SK-N-SH (cell line): ENCODE results near the gene PSKH1. TPM values are rescaled to one million over a fixed set of nuclear protein-coding genes. Genes with fewer than 3 reads are reported as not detected.

Source experiments
- CTCF ChIA-PET: fragments of 300-600, 350-600 bp; formaldehyde crosslinking; extraction: SDS; loops from one replicate; lab custom pipeline; 2021; lab: Yijun Ruan, JAX
- POLR2A ChIA-PET: fragments of 350-600 bp; sonication (Branson Sonifier 250); formaldehyde crosslinking; extraction: SDS; loops from one replicate; lab custom pipeline; 2020; ENCODE audit warnings: antibody characterized with exemption, inconsistent platforms; lab: Yijun Ruan, JAX
- DNase-seq: peaks from one replicate; pipeline ENCODE4 v3.0.0; 2012
- H2AFZ ChIP-seq: fragments of 200-600 bp; sonication (generic); 2 replicates; pipeline ENCODE4 v1.8.1; 2016; ENCODE audit warnings: antibody characterized with exemption, mild to moderate bottlenecking, low read depth
- H3F3A ChIP-seq: fragments of 200-600 bp; sonication (generic); replicated peaks from 2 replicates; pipeline ENCODE3; 2016; ENCODE audit warnings: antibody characterized with exemption, mild to moderate bottlenecking; ENCODE audit not compliant: insufficient read depth
- H3K27ac ChIP-seq, 2 experiments: fragments of 200-500 bp in 1 of 2; fragments of 200-600 bp in 1 of 2; sonication (Bioruptor generic) in 1 of 2; sonication (generic), shearing (Covaris generic) in 1 of 2; 2 replicates each; pipeline versions ENCODE4 v1.5.1 to v1.6.1; 2014 to 2016; ENCODE audit warnings: low read depth in 2 of 2, inconsistent platforms in 1 of 2, low read length in 1 of 2, mild to moderate bottlenecking in 1 of 2, mixed read lengths in 1 of 2
- H3K27me3 ChIP-seq: fragments of 200-600 bp; sonication (generic), shearing (Covaris generic); 2 replicates; pipeline ENCODE4 v1.6.1; 2016; ENCODE audit warnings: mixed run types; ENCODE audit not compliant: insufficient read depth
- H3K36me3 ChIP-seq, 2 experiments: fragments of 200-500 bp in 1 of 2; fragments of 200-600 bp in 1 of 2; sonication (Bioruptor generic) in 1 of 2; sonication (generic) in 1 of 2; replicated peaks in 1 of 2; 2 replicates each; pipeline versions ENCODE3 to v1.5.1; 2014 to 2016; ENCODE audit warnings: low read length in 1 of 2, mild to moderate bottlenecking in 1 of 2; ENCODE audit not compliant: insufficient read depth in 2 of 2, control insufficient read depth in 1 of 2
- H3K4me1 ChIP-seq, 2 experiments: fragments of 200-500 bp in 1 of 2; fragments of 200-600 bp in 1 of 2; sonication (Bioruptor generic) in 1 of 2; sonication (generic), shearing (Covaris generic) in 1 of 2; 2 replicates each; pipeline versions ENCODE4 v1.5.1 to v1.6.1; 2014 to 2016; ENCODE audit warnings: low read depth in 1 of 2, low read length in 1 of 2, mixed run types in 1 of 2; ENCODE audit not compliant: insufficient read depth in 2 of 2, control insufficient read depth in 1 of 2
- H3K4me2 ChIP-seq: fragments of 200-600 bp; sonication (generic), shearing (Covaris generic); 2 replicates; pipeline ENCODE4 v1.6.1; 2017; ENCODE audit warnings: mixed run types
- H3K4me3 ChIP-seq, 2 experiments: fragments of 200-500 bp in 1 of 2; fragments of 200-600 bp in 1 of 2; sonication (Bioruptor generic) in 1 of 2; sonication (generic), shearing (Covaris generic) in 1 of 2; 2 replicates each; pipeline versions ENCODE4 v1.5.1 to v1.8.1; 2014 to 2016; ENCODE audit warnings: low read depth in 2 of 2, inconsistent platforms in 1 of 2, low read length in 1 of 2, mild to moderate bottlenecking in 1 of 2, mixed read lengths in 1 of 2, moderate library complexity in 1 of 2
- H3K79me2 ChIP-seq: fragments of 200-600 bp; sonication (generic); 2 replicates; pipeline ENCODE4 v1.8.1; 2017; ENCODE audit warnings: mild to moderate bottlenecking; ENCODE audit not compliant: insufficient read depth
- H3K9ac ChIP-seq: fragments of 200-600 bp; sonication (generic); 2 replicates; pipeline ENCODE4 v1.6.1; 2017; ENCODE audit warnings: mixed run types
- H3K9me2 ChIP-seq: fragments of 200-600 bp; sonication (generic); 2 replicates; pipeline ENCODE4 v1.6.1; 2017; ENCODE audit warnings: mixed run types
- H3K9me3 ChIP-seq: fragments of 200-600 bp; sonication (generic); 2 replicates; pipeline ENCODE4 v1.6.1; 2017; ENCODE audit warnings: mixed run types, mild to moderate bottlenecking, moderate library complexity
- H4K20me1 ChIP-seq: fragments of 200-600 bp; sonication (generic); 2 replicates; pipeline ENCODE4 v1.6.1; 2017; ENCODE audit warnings: mild to moderate bottlenecking, mixed run types; ENCODE audit not compliant: insufficient read depth
- CHD2 ChIP-seq: fragments of 150-350 bp; IDR thresholded peaks from 2 replicates; pipeline ENCODE4 v1.6.1; 2018; ENCODE audit warnings: low read length; ENCODE audit not compliant: partially characterized antibody
- EP300 ChIP-seq, 2 experiments: IDR thresholded peaks; 2 replicates each; pipeline versions ENCODE4 v1.4.0 to v1.6.1; 2012; ENCODE audit warnings: borderline replicate concordance in 1 of 2, low read depth in 1 of 2, low read length in 1 of 2
- FOSL2 ChIP-seq: IDR thresholded peaks from 2 replicates; pipeline ENCODE4 v1.4.0; 2012; ENCODE audit warnings: low read depth, mild to moderate bottlenecking, moderate library complexity, borderline replicate concordance
- FOXM1 ChIP-seq: IDR thresholded peaks from 2 replicates; pipeline ENCODE4 v1.4.0; 2012; ENCODE audit warnings: low read depth, mild to moderate bottlenecking
- GATA2 ChIP-seq: sonication (generic); formaldehyde crosslinking; IDR thresholded peaks from 2 replicates; pipeline ENCODE4 v1.5.0; 2020; ENCODE audit warnings: mild to moderate bottlenecking, missing genetic modification reagents
- JUND ChIP-seq: IDR thresholded peaks from 2 replicates; pipeline ENCODE4 v1.4.0; 2012
- MEF2A ChIP-seq: IDR thresholded peaks from 2 replicates; pipeline ENCODE4 v1.4.0; 2012; ENCODE audit warnings: low read depth, borderline replicate concordance
- MXI1 ChIP-seq: IDR thresholded peaks from 2 replicates; pipeline ENCODE4 v1.6.1; 2012; ENCODE audit warnings: mild to moderate bottlenecking, low read depth, low read length, improper control_type of control experiment
- NFIC ChIP-seq: IDR thresholded peaks from 2 replicates; pipeline ENCODE4 v1.4.0; 2012; ENCODE audit warnings: borderline replicate concordance
- POLR2AphosphoS5 ChIP-seq: IDR thresholded peaks from 2 replicates; pipeline ENCODE4 v1.6.1; 2012; ENCODE audit warnings: low read depth, low read length
- RAD21 ChIP-seq: IDR thresholded peaks from 2 replicates; pipeline ENCODE4 v1.6.1; 2012; ENCODE audit warnings: mild to moderate bottlenecking, low read length
- RCOR1 ChIP-seq: fragments of 150-350 bp; IDR thresholded peaks from 2 replicates; pipeline ENCODE4 v1.6.1; 2017; ENCODE audit warnings: antibody characterized with exemption, low read length
- RXRA ChIP-seq: IDR thresholded peaks from 2 replicates; pipeline ENCODE4 v1.4.0; 2012; ENCODE audit warnings: low read depth, mild to moderate bottlenecking, borderline replicate concordance
- SIN3A ChIP-seq: IDR thresholded peaks from 2 replicates; pipeline ENCODE4 v1.6.1; 2012; ENCODE audit warnings: low read depth, mild to moderate bottlenecking, low read length, moderate library complexity, borderline replicate concordance
- SMC3 ChIP-seq: IDR thresholded peaks from 2 replicates; pipeline ENCODE4 v1.6.1; 2012; ENCODE audit warnings: low read depth, low read length, improper control_type of control experiment
- TAF1 ChIP-seq: IDR thresholded peaks from 2 replicates; pipeline ENCODE4 v1.6.1; 2012; ENCODE audit warnings: low read depth, mild to moderate bottlenecking, low read length, moderate library complexity, borderline replicate concordance
- WGBS: methylation state at CpG from one replicate; pipeline ENCODE4 v1.1.6; 2017; ENCODE audit warnings: low lambda C conversion rate; 5-methylcytosine and 5-hydroxymethylcytosine counted together
- polyA plus RNA-seq, 3 experiments: library from polyadenylated mRNA; depleted of rRNA; stranded (reverse); fragments of >200 nt; gene quantifications; 2 replicates each; pipeline ENCODE4 v1.2.3, GENCODE V29; 2012
- TF ChIP-seq, protein P1 (sequence below): IDR thresholded peaks from 2 replicates; pipeline ENCODE4 v1.6.1; 2012; ENCODE audit warnings: mild to moderate bottlenecking, low read depth, low read length, moderate library complexity
- TF ChIP-seq, protein P2 (sequence below): IDR thresholded peaks from 2 replicates; pipeline ENCODE4 v1.4.0; 2012; ENCODE audit warnings: low read depth
- TF ChIP-seq, protein P3 (sequence below): fragments of 150-350 bp; IDR thresholded peaks from 2 replicates; pipeline ENCODE4 v1.6.1; 2017; ENCODE audit warnings: antibody characterized with exemption, low read length, low read depth, borderline replicate concordance
- TF ChIP-seq, protein P4 (sequence below): fragments of 200-600 bp; sonication (generic); IDR thresholded peaks from 2 replicates; pipeline ENCODE4 v1.6.1; 2017; ENCODE audit warnings: antibody characterized with exemption, mild to moderate bottlenecking, moderate library complexity
- TF ChIP-seq, protein P5 (sequence below): IDR thresholded peaks from 2 replicates; pipeline ENCODE4; 2012

PSKH1 gene
- polyA plus RNA-seq, 1 of the 3 experiments (the other 2 are of a cell fraction), result 30.1 TPM

- TF ChIP-seq, protein P1, sequence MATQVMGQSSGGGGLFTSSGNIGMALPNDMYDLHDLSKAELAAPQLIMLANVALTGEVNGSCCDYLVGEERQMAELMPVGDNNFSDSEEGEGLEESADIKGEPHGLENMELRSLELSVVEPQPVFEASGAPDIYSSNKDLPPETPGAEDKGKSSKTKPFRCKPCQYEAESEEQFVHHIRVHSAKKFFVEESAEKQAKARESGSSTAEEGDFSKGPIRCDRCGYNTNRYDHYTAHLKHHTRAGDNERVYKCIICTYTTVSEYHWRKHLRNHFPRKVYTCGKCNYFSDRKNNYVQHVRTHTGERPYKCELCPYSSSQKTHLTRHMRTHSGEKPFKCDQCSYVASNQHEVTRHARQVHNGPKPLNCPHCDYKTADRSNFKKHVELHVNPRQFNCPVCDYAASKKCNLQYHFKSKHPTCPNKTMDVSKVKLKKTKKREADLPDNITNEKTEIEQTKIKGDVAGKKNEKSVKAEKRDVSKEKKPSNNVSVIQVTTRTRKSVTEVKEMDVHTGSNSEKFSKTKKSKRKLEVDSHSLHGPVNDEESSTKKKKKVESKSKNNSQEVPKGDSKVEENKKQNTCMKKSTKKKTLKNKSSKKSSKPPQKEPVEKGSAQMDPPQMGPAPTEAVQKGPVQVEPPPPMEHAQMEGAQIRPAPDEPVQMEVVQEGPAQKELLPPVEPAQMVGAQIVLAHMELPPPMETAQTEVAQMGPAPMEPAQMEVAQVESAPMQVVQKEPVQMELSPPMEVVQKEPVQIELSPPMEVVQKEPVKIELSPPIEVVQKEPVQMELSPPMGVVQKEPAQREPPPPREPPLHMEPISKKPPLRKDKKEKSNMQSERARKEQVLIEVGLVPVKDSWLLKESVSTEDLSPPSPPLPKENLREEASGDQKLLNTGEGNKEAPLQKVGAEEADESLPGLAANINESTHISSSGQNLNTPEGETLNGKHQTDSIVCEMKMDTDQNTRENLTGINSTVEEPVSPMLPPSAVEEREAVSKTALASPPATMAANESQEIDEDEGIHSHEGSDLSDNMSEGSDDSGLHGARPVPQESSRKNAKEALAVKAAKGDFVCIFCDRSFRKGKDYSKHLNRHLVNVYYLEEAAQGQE, result no peak
- TF ChIP-seq GATA2 (CRISPR knock-in tag) (no peak), FOSL2 (no peak), SMC3 (no peak)
Measured at GRCh38 chr16:67881621-67882161, 11.4 kb upstream of the PSKH1 start (continued).

DNA sequence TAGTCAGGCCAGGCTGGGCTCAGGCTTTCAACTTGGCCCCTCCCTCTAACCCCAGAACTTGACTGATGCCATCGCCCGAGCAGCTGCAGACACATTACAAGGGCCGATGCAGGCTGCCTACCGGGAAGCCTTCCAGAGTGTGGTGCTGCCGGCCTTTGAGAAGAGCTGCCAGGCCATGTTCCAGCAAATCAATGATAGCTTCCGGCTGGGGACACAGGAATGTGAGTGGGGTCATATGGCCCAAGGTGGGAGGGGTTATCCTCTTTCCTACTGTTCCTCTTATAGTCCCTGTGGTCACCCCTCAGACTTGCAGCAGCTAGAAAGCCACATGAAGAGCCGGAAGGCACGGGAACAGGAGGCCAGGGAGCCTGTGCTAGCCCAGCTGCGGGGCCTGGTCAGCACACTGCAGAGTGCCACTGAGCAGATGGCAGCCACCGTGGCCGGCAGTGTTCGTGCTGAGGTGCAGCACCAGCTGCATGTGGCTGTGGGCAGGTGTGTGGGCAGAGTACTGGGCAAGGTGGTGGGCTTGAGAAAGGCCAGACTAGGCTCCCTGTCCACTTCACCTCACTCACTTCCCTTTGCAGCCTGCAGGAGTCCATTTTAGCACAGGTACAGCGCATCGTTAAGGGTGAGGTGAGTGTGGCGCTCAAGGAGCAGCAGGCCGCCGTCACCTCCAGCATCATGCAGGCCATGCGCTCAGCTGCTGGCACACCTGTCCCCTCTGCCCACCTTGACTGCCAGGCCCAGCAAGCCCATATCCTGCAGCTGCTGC, 10.5 kb upstream of the PSKH1 start:
- Histone ChIP-seq H3K9me3 (no peaks in the 10 kb centered on the region), H3K27ac (no peak overlapping the region), H3K9ac (no peak overlapping the region), H3F3A (peaks cover 14% of the 10 kb centered on the region), H2AFZ (no peak overlapping the region), H3K27me3 (no peaks in the 10 kb centered on the region), H3K36me3 (peaks cover 19 to 74% of the 10 kb centered on the region in 2 experiments), H3K79me2 (no peaks in the 10 kb centered on the region), H4K20me1 (peaks cover 12% of the 10 kb centered on the region), H3K9me2 (no peaks in the 10 kb centered on the region), H3K4me2 (no peak overlapping the region), H3K4me1 (peaks cover 7 to 13% of the 10 kb centered on the region in 2 experiments; a peak in 2 of 4 replicates), H3K4me3 (no peak overlapping the region)
- no peak for DNase-seq
- ChIA-PET POLR2A (interaction anchor here (1.0 to 3.5 kb wide), 5 partner anchors 9 to 53 kb away, joined by 3 to 12 read pairs (median 5); partner anchors contain the start of genes EDC4 and PSKH1), CTCF (interaction anchor here (0.8 to 22.4 kb wide), 12 partner anchors 8 to 67 kb away, joined by 3 to 564 read pairs (median 9); partner anchors contain the start of genes CTRL, EDC4, LCAT and PSKH1)
- 93% methylated on average over 17 of the region's 18 CpGs for WGBS
- no peak for TF ChIP-seq TAF1
- TF ChIP-seq GATA2 (CRISPR knock-in tag), result no peak
- TF ChIP-seq, protein P2, sequence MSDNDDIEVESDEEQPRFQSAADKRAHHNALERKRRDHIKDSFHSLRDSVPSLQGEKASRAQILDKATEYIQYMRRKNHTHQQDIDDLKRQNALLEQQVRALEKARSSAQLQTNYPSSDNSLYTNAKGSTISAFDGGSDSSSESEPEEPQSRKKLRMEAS, result no peak
- no peak for TF ChIP-seq RCOR1
- TF ChIP-seq RAD21, result no peak
- TF ChIP-seq MEF2A, result no peak
- no peak for TF ChIP-seq NFIC
- TF ChIP-seq, protein P3, sequence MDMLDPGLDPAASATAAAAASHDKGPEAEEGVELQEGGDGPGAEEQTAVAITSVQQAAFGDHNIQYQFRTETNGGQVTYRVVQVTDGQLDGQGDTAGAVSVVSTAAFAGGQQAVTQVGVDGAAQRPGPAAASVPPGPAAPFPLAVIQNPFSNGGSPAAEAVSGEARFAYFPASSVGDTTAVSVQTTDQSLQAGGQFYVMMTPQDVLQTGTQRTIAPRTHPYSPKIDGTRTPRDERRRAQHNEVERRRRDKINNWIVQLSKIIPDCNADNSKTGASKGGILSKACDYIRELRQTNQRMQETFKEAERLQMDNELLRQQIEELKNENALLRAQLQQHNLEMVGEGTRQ, result no peak
- no peak for TF ChIP-seq RXRA
- TF ChIP-seq SIN3A, result no peak
- TF ChIP-seq MXI1, result no peak
- TF ChIP-seq POLR2AphosphoS5, result no peak
- TF ChIP-seq FOXM1, result no peak
- TF ChIP-seq JUND, result no peak
- TF ChIP-seq, protein P4, sequence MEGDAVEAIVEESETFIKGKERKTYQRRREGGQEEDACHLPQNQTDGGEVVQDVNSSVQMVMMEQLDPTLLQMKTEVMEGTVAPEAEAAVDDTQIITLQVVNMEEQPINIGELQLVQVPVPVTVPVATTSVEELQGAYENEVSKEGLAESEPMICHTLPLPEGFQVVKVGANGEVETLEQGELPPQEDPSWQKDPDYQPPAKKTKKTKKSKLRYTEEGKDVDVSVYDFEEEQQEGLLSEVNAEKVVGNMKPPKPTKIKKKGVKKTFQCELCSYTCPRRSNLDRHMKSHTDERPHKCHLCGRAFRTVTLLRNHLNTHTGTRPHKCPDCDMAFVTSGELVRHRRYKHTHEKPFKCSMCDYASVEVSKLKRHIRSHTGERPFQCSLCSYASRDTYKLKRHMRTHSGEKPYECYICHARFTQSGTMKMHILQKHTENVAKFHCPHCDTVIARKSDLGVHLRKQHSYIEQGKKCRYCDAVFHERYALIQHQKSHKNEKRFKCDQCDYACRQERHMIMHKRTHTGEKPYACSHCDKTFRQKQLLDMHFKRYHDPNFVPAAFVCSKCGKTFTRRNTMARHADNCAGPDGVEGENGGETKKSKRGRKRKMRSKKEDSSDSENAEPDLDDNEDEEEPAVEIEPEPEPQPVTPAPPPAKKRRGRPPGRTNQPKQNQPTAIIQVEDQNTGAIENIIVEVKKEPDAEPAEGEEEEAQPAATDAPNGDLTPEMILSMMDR, result no peak
- no peak for TF ChIP-seq EP300 (IDR thresholded peaks at IDR 0.05; ENCODE audit: borderline replicate concordance in 1 of 2, low read depth in 1 of 2, low read length in 1 of 2)
- TF ChIP-seq, protein P5, sequence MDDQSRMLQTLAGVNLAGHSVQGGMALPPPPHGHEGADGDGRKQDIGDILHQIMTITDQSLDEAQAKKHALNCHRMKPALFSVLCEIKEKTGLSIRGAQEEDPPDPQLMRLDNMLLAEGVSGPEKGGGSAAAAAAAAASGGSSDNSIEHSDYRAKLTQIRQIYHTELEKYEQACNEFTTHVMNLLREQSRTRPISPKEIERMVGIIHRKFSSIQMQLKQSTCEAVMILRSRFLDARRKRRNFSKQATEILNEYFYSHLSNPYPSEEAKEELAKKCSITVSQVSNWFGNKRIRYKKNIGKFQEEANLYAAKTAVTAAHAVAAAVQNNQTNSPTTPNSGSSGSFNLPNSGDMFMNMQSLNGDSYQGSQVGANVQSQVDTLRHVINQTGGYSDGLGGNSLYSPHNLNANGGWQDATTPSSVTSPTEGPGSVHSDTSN, result no peak
- no peak for TF ChIP-seq CHD2
